OCI-LY7 (cell line): Measurements from ENCODE around the gene SRGAP3. TPM values are rescaled to one million over a fixed set of nuclear protein-coding genes. Genes with fewer than 3 reads are reported as not detected.

Experiments used
- BruUV-seq: library from RNA; stranded (reverse); fragments of 400-500 nt; replicated peaks from 2 replicates; lab custom pipeline; 2021; lab: Mats Ljungman, UMichigan
- CTCF ChIA-PET: fragments of 300-600 bp; sonication (Branson Sonifier 250); formaldehyde crosslinking; loops from one replicate; lab custom pipeline; 2022; ENCODE audit warnings: antibody characterized with exemption; ENCODE audit not compliant: unreplicated experiment; lab: Charles Lee
- POLR2A ChIA-PET: fragments of 300-600 bp; sonication (Branson Sonifier 250); formaldehyde crosslinking; loops from one replicate; lab custom pipeline; 2022; ENCODE audit warnings: antibody characterized with exemption; lab: Charles Lee
- DNase-seq: peaks from one replicate; pipeline ENCODE4 v3.0.0-alpha.2; 2015; ENCODE audit warnings: low spot score
- H2AFZ ChIP-seq: fragments of 200-600 bp; sonication (generic), shearing (Covaris generic); 2 replicates; pipeline ENCODE4 v1.6.1; 2014; ENCODE audit warnings: mild to moderate bottlenecking, antibody characterized with exemption, low read length, moderate library complexity
- H3K27ac ChIP-seq: fragments of 200-600 bp; sonication (generic); 2 replicates; pipeline ENCODE4 v1.5.1; 2014; ENCODE audit warnings: mixed run types, low read depth, mild to moderate bottlenecking, moderate library complexity, low read length, inconsistent platforms; ENCODE audit not compliant: poor library complexity, severe bottlenecking
- H3K36me3 ChIP-seq: fragments of 200-600 bp; sonication (generic); 2 replicates; pipeline ENCODE4 v1.6.1; 2014; ENCODE audit warnings: mild to moderate bottlenecking, antibody characterized with exemption, low read length, moderate library complexity, mixed read lengths; ENCODE audit not compliant: insufficient read depth
- H3K4me1 ChIP-seq: fragments of 200-600 bp; sonication (generic); 2 replicates; pipeline ENCODE4 v1.5.1; 2014; ENCODE audit warnings: mild to moderate bottlenecking, low read length; ENCODE audit not compliant: insufficient read depth, poor library complexity, severe bottlenecking
- H3K4me2 ChIP-seq: fragments of 200-600 bp; sonication (generic); 2 replicates; pipeline ENCODE4 v1.6.1; 2014; ENCODE audit warnings: mild to moderate bottlenecking, low read length
- H3K4me3 ChIP-seq: fragments of 200-600 bp; sonication (generic); 2 replicates; pipeline ENCODE4 v1.5.1; 2014; ENCODE audit warnings: mild to moderate bottlenecking, low read depth, low read length; ENCODE audit not compliant: poor library complexity, severe bottlenecking
- H3K79me2 ChIP-seq: fragments of 200-600 bp; sonication (generic); 2 replicates; pipeline ENCODE4 v1.6.1; 2016; ENCODE audit warnings: low read depth, mild to moderate bottlenecking, low read length, moderate library complexity, mixed read lengths; ENCODE audit not compliant: insufficient read depth
- H3K9me2 ChIP-seq: fragments of 200-600 bp; sonication (generic); 2 replicates; pipeline ENCODE4 v1.6.1; 2016; ENCODE audit warnings: mild to moderate bottlenecking, low read length, mixed read lengths; ENCODE audit not compliant: insufficient read depth
- H3K9me3 ChIP-seq: fragments of 200-600 bp; sonication (generic); 2 replicates; pipeline ENCODE4 v1.6.1; 2014; ENCODE audit warnings: mild to moderate bottlenecking, mixed run types, low read length, mixed read lengths
- H4K20me1 ChIP-seq: fragments of 200-600 bp; sonication (generic); 2 replicates; pipeline ENCODE4 v1.6.1; 2014; ENCODE audit warnings: mild to moderate bottlenecking, antibody characterized with exemption, low read length, moderate library complexity, mixed read lengths; ENCODE audit not compliant: insufficient read depth
- CTCF ChIP-seq: fragments of 200-600 bp; sonication (generic); conservative IDR thresholded peaks from 2 replicates; pipeline ENCODE4 v1.5.1; 2014; ENCODE audit warnings: mild to moderate bottlenecking, antibody characterized with exemption, low read length, moderate library complexity, mixed read lengths
- EZH2phosphoT487 ChIP-seq: fragments of 200-600 bp; sonication (generic); IDR thresholded peaks from 2 replicates; pipeline ENCODE4 v1.6.1; 2018; ENCODE audit warnings: low read depth, borderline replicate concordance, mild to moderate bottlenecking, mixed run types, antibody characterized with exemption, low read length, moderate library complexity, mixed read lengths
- intact Hi-C: fragments of 100-400 bp; cut with micrococcal nuclease; formaldehyde crosslinking; loops from one replicate; pipeline ENCODE4 v1.10.0; 2022; ENCODE audit not compliant: unreplicated experiment
- total RNA-seq, 2 experiments: library from RNA; depleted of rRNA in 1 of 2; stranded (reverse); fragments of >200 nt in 1 of 2; shearing (Covaris generic) in 1 of 2; gene quantifications; 2 replicates each; pipeline ENCODE4 v1.2.3, GENCODE V29; 2014 to 2022

SRGAP3 gene
- total RNA-seq, 2 experiments from 2014 or later = 1.5 to 1.7 TPM

DNA sequence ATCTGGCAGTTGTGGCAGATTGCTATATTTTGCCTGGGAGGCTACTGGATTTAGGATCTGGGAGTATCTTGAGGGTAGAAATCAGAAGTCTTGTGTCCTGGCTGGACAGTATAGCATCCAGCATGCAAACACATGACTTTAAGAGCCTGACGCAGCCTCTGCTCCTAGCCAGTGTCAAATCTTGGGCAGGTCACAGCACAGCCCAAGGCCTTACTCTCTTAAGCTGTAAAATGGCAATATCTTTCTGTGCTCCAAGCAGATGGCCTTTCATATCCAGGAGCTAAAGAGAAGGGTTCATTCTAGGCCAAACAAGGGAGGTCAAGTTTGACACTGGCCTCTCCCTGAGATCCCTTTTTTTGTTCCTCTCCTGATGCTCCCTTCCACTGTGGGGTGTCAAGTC lies 266.4 kb downstream of the SRGAP3 start:
- Histone ChIP-seq H3K79me2 (no peaks in the 10 kb centered on the region), H3K9me2 (no peaks in the 10 kb centered on the region), H3K4me1 (no peaks in the 10 kb centered on the region), H2AFZ (no peak overlapping the region), H3K9me3 (no peaks in the 10 kb centered on the region), H3K36me3 (no peaks in the 10 kb centered on the region), H3K4me3 (no peak overlapping the region), H4K20me1 (no peaks in the 10 kb centered on the region), H3K27ac (no peak overlapping the region), H3K4me2 (no peak overlapping the region)
- no peak for DNase-seq
- ChIA-PET CTCF (no interaction called here), POLR2A (no interaction called here)
- BruUV-seq = no TSS peak
- TF ChIP-seq CTCF (no peak), EZH2phosphoT487 (no peak)
- intact Hi-C loops = no loop called here

DNA sequence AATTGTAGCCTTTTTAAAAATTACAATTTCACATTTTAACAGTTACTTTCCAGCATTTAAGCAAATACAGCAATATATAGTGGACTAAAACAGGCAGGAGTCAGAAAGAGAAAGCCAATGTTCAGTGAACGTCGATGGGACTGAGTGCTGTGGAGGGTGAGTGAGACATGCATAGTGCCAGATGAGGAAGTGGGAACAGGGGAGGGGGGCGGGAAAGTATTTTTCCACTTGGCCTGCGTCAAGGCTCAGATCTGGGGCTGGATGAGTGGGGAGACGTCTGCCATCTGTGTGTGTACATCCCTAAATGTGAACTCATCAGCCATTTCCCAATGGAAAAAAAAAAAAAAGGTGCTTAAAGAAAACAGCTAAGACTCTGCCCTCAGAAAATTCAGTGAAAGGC lies 266.9 kb downstream of the SRGAP3 start:
- Histone ChIP-seq H3K4me1 (no peaks in the 10 kb centered on the region), H3K9me2 (no peaks in the 10 kb centered on the region), H3K36me3 (no peaks in the 10 kb centered on the region), H2AFZ (no peak overlapping the region), H3K4me2 (no peak overlapping the region), H3K79me2 (no peaks in the 10 kb centered on the region), H3K4me3 (no peak overlapping the region), H4K20me1 (no peaks in the 10 kb centered on the region), H3K27ac (no peak overlapping the region), H3K9me3 (no peaks in the 10 kb centered on the region)
- CTCF ChIA-PET = no interaction called here
- intact Hi-C loops = no loop called here
- POLR2A ChIA-PET = no interaction called here
- no peak for TF ChIP-seq EZH2phosphoT487
- no peak for TF ChIP-seq CTCF
- DNase-seq = no peak
- no TSS peak for BruUV-seq

GRCh38 chr3:8981700-8982099 lies 267.7 kb downstream of the SRGAP3 start:
- no TSS peak for BruUV-seq
- Histone ChIP-seq H3K4me3 (no peak overlapping the region), H3K9me3 (no peaks in the 10 kb centered on the region), H4K20me1 (no peaks in the 10 kb centered on the region), H3K9me2 (no peaks in the 10 kb centered on the region), H2AFZ (no peak overlapping the region), H3K36me3 (no peaks in the 10 kb centered on the region), H3K27ac (no peak overlapping the region), H3K4me1 (no peaks in the 10 kb centered on the region), H3K79me2 (no peaks in the 10 kb centered on the region), H3K4me2 (no peak overlapping the region)
- DNase-seq = no peak
- ChIA-PET CTCF (no interaction called here), POLR2A (interaction anchor here (0.7 kb wide), 1 partner anchor 85 kb away, joined by 3 read pairs; no protein-coding TSS in a partner anchor)
- intact Hi-C loops = no loop called here
- no peak for TF ChIP-seq CTCF
- TF ChIP-seq EZH2phosphoT487 = no peak
